Activated naive CD8-positive, alpha-beta T cell treated with anti-CD3 and anti-CD28 coated beads, Interleukin-2, amount 50 U/mL, for 24 hours (primary cell): Measurements from ENCODE around the gene STIM2.
"Not testable (repeated sequence)": the region's sequence is repeated elsewhere in the genome, so short reads cannot be mapped to it uniquely, and the experiment has no call there.

Source experiments
- ATAC-seq: fragments of 150-1000 bp; cut with Tn5 transposase; one replicate; pipeline ENCODE4 v1.10.0; 2021
- DNase-seq: peaks from one replicate; pipeline ENCODE4 v3.0.0; 2021
- H3K27ac Mint-ChIP-seq: one replicate; pipeline ENCODE4 v1.8.0; 2021; ENCODE audit warnings: mild to moderate bottlenecking, mixed read lengths
- H3K27me3 Mint-ChIP-seq: one replicate; pipeline ENCODE4 v1.8.0; 2021; ENCODE audit warnings: mixed read lengths
- H3K36me3 Mint-ChIP-seq: one replicate; pipeline ENCODE4 v1.8.0; 2021; ENCODE audit warnings: low read depth, mixed read lengths
- H3K4me1 Mint-ChIP-seq: one replicate; pipeline ENCODE4 v1.8.0; 2021; ENCODE audit warnings: mixed read lengths
- H3K4me3 Mint-ChIP-seq: one replicate; pipeline ENCODE4 v1.8.0; 2021; ENCODE audit warnings: mild to moderate bottlenecking, moderate library complexity, mixed read lengths
- H3K9me3 Mint-ChIP-seq: one replicate; pipeline ENCODE4 v1.8.0; 2021; ENCODE audit warnings: mixed read lengths

STIM2 gene

GRCh38 chr4:27035127-27035526, 174.5 kb downstream of the STIM2 start:
- not testable (repeated sequence) for ATAC-seq, H3K36me3 Mint-ChIP-seq, H3K9me3 Mint-ChIP-seq, H3K27ac Mint-ChIP-seq, H3K4me1 Mint-ChIP-seq, DNase-seq, H3K4me3 Mint-ChIP-seq, H3K27me3 Mint-ChIP-seq

GRCh38 chr4:27040356-27040755, 179.7 kb downstream of the STIM2 start:
- H3K27ac Mint-ChIP-seq: no peak overlapping the region
- H3K27me3 Mint-ChIP-seq: peaks cover 6% of the 10 kb centered on the region
- DNase-seq (no peak), ATAC-seq (no peak)
- peaks cover 7% of the 10 kb centered on the region for H3K9me3 Mint-ChIP-seq
- peaks cover 1% of the 10 kb centered on the region for H3K4me1 Mint-ChIP-seq
- no peak overlapping the region for H3K4me3 Mint-ChIP-seq
- H3K36me3 Mint-ChIP-seq: peaks cover 3% of the 10 kb centered on the region

- Mint-ChIP-seq H3K9me3 (peaks cover 7% of the 10 kb centered on the region), H3K4me1 (peaks cover 1% of the 10 kb centered on the region), H3K27me3 (peaks cover 10% of the 10 kb centered on the region), H3K27ac (no peak overlapping the region), H3K36me3 (peaks cover 3% of the 10 kb centered on the region), H3K4me3 (no peak overlapping the region)
- DNase-seq: no peak
- ATAC-seq: no peak
Measured at GRCh38 chr4:27042411-27042810, 181.8 kb downstream of the STIM2 start.

GRCh38 chr4:27043200-27043599, 182.6 kb downstream of the STIM2 start:
- peaks cover 3% of the 10 kb centered on the region for H3K36me3 Mint-ChIP-seq
- H3K27me3 Mint-ChIP-seq: peaks cover 14% of the 10 kb centered on the region
- no peak overlapping the region for H3K4me3 Mint-ChIP-seq
- ATAC-seq (no peak), DNase-seq (no peak)
- H3K27ac Mint-ChIP-seq: no peak overlapping the region
- peaks cover 7% of the 10 kb centered on the region for H3K9me3 Mint-ChIP-seq
- peaks cover 2% of the 10 kb centered on the region for H3K4me1 Mint-ChIP-seq

GRCh38 chr4:27046851-27047250, 186.2 kb downstream of the STIM2 start:
- Mint-ChIP-seq H3K36me3 (peaks cover 3% of the 10 kb centered on the region), H3K27ac (no peak overlapping the region), H3K4me3 (no peak overlapping the region), H3K9me3 (peaks cover 7% of the 10 kb centered on the region), H3K27me3 (peaks cover 39% of the 10 kb centered on the region), H3K4me1 (peaks cover 5% of the 10 kb centered on the region)
- DNase-seq (no peak), ATAC-seq (no peak)

- no peak overlapping the region for H3K27ac Mint-ChIP-seq
Measured at GRCh38 chr4:27048429-27049238, 188.0 kb downstream of the STIM2 start.

GRCh38 chr4:27049239-27049829, 188.7 kb downstream of the STIM2 start:
- Mint-ChIP-seq H3K36me3 (no peaks in the 10 kb centered on the region), H3K27me3 (peaks cover 39% of the 10 kb centered on the region), H3K4me1 (peaks cover 5% of the 10 kb centered on the region), H3K4me3 (no peak overlapping the region), H3K9me3 (no peaks in the 10 kb centered on the region), H3K27ac (no peak overlapping the region)
- DNase-seq: no peak
- ATAC-seq: peak; percentile 28

More at GRCh38 chr4:27048429-27049238, 188.0 kb downstream of the STIM2 start:
- no peak for ATAC-seq
- peak overlapping the region; percentile 18 for H3K4me3 Mint-ChIP-seq
- peaks cover 4% of the 10 kb centered on the region for H3K9me3 Mint-ChIP-seq
- DNase-seq: no peak
- H3K27me3 Mint-ChIP-seq: peaks cover 39% of the 10 kb centered on the region
- H3K4me1 Mint-ChIP-seq: peaks cover 5% of the 10 kb centered on the region
- peaks cover 3% of the 10 kb centered on the region for H3K36me3 Mint-ChIP-seq

GRCh38 chr4:27050731-27051130, 190.1 kb downstream of the STIM2 start:
- no peaks in the 10 kb centered on the region for H3K9me3 Mint-ChIP-seq
- no peak overlapping the region for H3K4me3 Mint-ChIP-seq
- ATAC-seq: no peak
- peaks cover 35% of the 10 kb centered on the region for H3K27me3 Mint-ChIP-seq
- no peak overlapping the region for H3K27ac Mint-ChIP-seq
- DNase-seq: no peak
- H3K36me3 Mint-ChIP-seq: no peaks in the 10 kb centered on the region
- peaks cover 5% of the 10 kb centered on the region for H3K4me1 Mint-ChIP-seq

- Mint-ChIP-seq H3K36me3 (no peaks in the 10 kb centered on the region), H3K4me3 (no peak overlapping the region), H3K27me3 (peaks cover 19% of the 10 kb centered on the region), H3K9me3 (no peaks in the 10 kb centered on the region), H3K27ac (no peak overlapping the region), H3K4me1 (no peaks in the 10 kb centered on the region)
- no peak for ATAC-seq
- no peak for DNase-seq
Measured at GRCh38 chr4:27055221-27055760, 194.7 kb downstream of the STIM2 start.

- Mint-ChIP-seq H3K27me3 (peaks cover 13% of the 10 kb centered on the region), H3K9me3 (no peaks in the 10 kb centered on the region), H3K27ac (no peak overlapping the region), H3K4me3 (no peak overlapping the region), H3K4me1 (no peaks in the 10 kb centered on the region), H3K36me3 (no peaks in the 10 kb centered on the region)
- DNase-seq: no peak
- no peak for ATAC-seq
Measured at GRCh38 chr4:27056281-27056680, 195.6 kb downstream of the STIM2 start.

- H3K36me3 Mint-ChIP-seq: no peaks in the 10 kb centered on the region
Measured at GRCh38 chr4:27057053-27057452, 196.4 kb downstream of the STIM2 start.

GRCh38 chr4:27057662-27058061, 197.0 kb downstream of the STIM2 start:
- Mint-ChIP-seq H3K9me3 (no peaks in the 10 kb centered on the region), H3K27ac (no peak overlapping the region), H3K27me3 (peaks cover 14% of the 10 kb centered on the region), H3K4me3 (no peak overlapping the region), H3K36me3 (no peaks in the 10 kb centered on the region), H3K4me1 (no peaks in the 10 kb centered on the region)
- no peak for ATAC-seq
- DNase-seq: no peak

More at GRCh38 chr4:27057053-27057452, 196.4 kb downstream of the STIM2 start:
- Mint-ChIP-seq H3K4me3 (no peak overlapping the region), H3K27ac (no peak overlapping the region), H3K9me3 (no peaks in the 10 kb centered on the region), H3K4me1 (no peaks in the 10 kb centered on the region), H3K27me3 (peaks cover 10% of the 10 kb centered on the region)
- ATAC-seq: no peak
- DNase-seq: no peak

- H3K9me3 Mint-ChIP-seq: no peaks in the 10 kb centered on the region
Measured at GRCh38 chr4:27058819-27059406, 198.3 kb downstream of the STIM2 start.

GRCh38 chr4:27059446-27059845, 198.8 kb downstream of the STIM2 start:
- no peaks in the 10 kb centered on the region for H3K4me1 Mint-ChIP-seq
- DNase-seq (no peak), ATAC-seq (no peak)
- H3K9me3 Mint-ChIP-seq: no peaks in the 10 kb centered on the region
- no peak overlapping the region for H3K27ac Mint-ChIP-seq
- peaks cover 14% of the 10 kb centered on the region for H3K27me3 Mint-ChIP-seq
- H3K4me3 Mint-ChIP-seq: no peak overlapping the region
- H3K36me3 Mint-ChIP-seq: no peaks in the 10 kb centered on the region

More at GRCh38 chr4:27058819-27059406, 198.3 kb downstream of the STIM2 start:
- Mint-ChIP-seq H3K4me3 (no peak overlapping the region), H3K27me3 (peaks cover 14% of the 10 kb centered on the region), H3K27ac (no peak overlapping the region), H3K4me1 (no peaks in the 10 kb centered on the region), H3K36me3 (no peaks in the 10 kb centered on the region)
- DNase-seq (no peak), ATAC-seq (no peak)

- Mint-ChIP-seq H3K27ac (no peak overlapping the region), H3K36me3 (no peaks in the 10 kb centered on the region), H3K27me3 (peaks cover 9% of the 10 kb centered on the region), H3K4me1 (no peaks in the 10 kb centered on the region), H3K9me3 (no peaks in the 10 kb centered on the region), H3K4me3 (no peak overlapping the region)
- DNase-seq: no peak
- no peak for ATAC-seq
Measured at GRCh38 chr4:27062256-27062655, 201.6 kb downstream of the STIM2 start.
